ENCODE results near the gene FLNB.

Gene FLNB

DNA sequence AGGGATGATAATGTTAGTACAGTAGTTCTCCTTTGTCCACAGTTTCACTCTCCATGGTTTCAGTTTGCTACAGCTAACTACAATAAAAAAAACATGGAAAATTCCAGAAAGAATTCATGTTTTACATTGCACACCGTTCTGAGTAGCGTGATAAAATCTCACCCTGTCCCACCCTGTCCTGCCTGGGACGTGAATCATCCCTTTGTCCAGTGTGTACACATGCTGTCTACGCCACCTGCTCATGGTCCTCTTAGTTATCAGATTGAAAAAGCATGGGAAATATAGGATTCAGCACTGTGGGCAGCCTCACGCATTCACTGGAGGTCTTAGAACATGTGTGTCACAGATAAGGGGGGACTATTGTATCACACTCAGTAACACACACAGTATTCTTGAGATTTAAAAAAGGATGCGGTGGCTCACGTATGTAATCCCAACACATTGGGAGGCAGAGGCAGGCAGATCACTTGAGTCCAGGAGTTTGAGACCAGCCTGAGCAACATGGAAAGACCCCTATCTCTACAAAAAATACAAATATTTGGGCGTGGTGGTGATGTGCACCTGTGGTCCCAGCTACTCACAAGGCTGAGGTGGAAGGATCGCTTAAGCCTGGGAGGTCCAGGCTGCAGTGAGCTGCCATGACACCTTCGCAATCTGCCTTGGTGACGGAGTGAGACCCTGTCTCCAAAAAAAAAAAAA is 8.7 kb upstream of the FLNB start:
- Mint-ChIP-seq H3K27ac (no peak overlapping the region), H3K27me3 (no peaks in the 10 kb centered on the region), H3K4me1 (peaks cover 17% of the 10 kb centered on the region), H3K4me3 (no peak overlapping the region), H3K9me3 (no peaks in the 10 kb centered on the region)
- DNase-seq (no peak), ATAC-seq (no peak)

DNA sequence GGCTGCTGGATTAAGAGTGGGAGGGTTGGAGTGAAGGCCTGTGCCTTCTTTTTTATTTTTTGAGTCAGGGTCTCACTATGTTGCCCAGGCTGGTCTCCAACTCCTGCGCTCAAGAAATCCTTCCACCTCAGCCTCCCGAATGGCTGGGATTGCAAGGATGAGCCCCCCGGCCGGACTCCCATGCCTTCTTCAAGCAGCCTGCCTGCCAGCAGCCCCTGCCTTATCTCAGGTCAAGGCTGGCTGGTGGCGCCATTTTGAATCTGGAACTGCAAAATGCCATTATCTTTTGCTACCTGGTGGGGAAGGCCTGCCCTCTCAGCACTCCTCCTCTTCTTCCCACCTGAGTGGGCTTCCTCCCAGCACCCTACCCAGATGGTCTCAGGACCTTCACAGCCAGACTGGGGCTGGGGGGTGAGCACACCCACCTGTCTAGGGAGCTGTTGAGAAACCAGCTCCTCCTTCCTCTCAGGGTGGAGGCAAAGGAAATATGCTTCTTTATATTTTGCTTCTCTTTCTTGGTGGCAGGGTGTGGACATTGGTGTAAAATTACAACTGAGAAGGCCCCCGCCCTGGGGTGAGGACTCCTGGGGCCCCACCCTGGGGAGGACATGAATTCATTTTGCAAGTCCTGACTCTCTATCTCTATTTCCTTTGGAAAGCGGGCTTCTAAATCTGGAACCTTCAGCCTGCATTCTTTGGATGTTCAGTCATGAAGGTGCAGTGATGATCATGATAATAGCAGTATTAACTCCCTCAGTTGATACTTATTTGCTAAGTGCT is 7.7 kb upstream of the FLNB start:
- H3K4me1 Mint-ChIP-seq: peaks cover 17% of the 10 kb centered on the region
- no peak overlapping the region for H3K4me3 Mint-ChIP-seq
- no peaks in the 10 kb centered on the region for H3K27me3 Mint-ChIP-seq
- DNase-seq (no peak), ATAC-seq (no peak)
- H3K27ac Mint-ChIP-seq: no peak overlapping the region
- no peaks in the 10 kb centered on the region for H3K9me3 Mint-ChIP-seq

GRCh38 chr3:58001086-58001467 is 7.1 kb upstream of the FLNB start:
- ATAC-seq (no peak), DNase-seq (no peak)
- H3K4me1 Mint-ChIP-seq: peaks cover 17% of the 10 kb centered on the region
- H3K4me3 Mint-ChIP-seq: no peak overlapping the region
- H3K27me3 Mint-ChIP-seq: no peaks in the 10 kb centered on the region
- no peak overlapping the region for H3K27ac Mint-ChIP-seq
- no peaks in the 10 kb centered on the region for H3K9me3 Mint-ChIP-seq

DNA sequence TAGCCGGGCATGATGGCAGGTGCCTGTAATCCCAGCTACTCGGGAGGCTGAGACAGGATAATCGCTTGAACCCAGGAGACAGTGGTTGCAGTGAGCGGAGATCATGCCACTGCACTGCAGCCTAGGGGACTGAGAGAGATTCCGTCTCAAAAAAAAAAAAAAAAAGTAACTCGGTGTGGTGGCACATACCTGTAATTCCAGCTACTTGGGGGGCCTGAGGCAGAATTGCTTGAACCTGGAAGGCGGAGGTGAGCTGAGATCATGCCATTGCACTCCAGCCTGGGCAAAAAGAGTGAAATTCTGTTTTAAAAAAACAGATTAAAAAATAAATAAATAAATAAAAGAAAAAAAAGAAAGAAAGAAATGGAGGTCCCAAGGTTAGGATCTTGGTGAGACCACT is 6.2 kb upstream of the FLNB start:
- Mint-ChIP-seq H3K27me3 (no peaks in the 10 kb centered on the region), H3K4me1 (peaks cover 17% of the 10 kb centered on the region), H3K9me3 (no peaks in the 10 kb centered on the region), H3K27ac (no peak overlapping the region), H3K4me3 (no peak overlapping the region)
- DNase-seq (no peak), ATAC-seq (no peak)

DNA sequence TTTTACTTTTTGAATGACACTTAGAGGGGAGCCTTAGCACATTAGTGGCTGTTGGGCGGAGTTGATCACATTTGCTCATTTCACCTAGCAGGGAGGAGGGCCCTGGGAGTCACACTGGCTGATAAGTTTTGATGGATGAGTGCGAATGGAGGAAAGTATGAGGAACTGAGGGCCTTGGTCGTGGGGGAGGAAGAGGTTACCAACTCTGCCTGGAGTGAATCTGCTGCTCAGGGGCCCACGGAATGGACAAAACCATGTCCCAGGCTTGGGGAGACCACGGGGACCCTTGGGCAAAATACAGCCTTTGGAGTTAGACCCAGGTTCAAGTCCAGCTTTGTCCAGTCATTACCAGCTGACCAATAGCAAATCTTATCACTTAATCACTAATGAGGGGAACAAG is 5.1 kb upstream of the FLNB start:
- no peak for DNase-seq

GRCh38 chr3:58004973-58005372 is 3.2 kb upstream of the FLNB start:
- peaks cover 9% of the 10 kb centered on the region for H3K4me1 Mint-ChIP-seq
- no peak for DNase-seq
- H3K4me3 Mint-ChIP-seq: no peak overlapping the region
- H3K9me3 Mint-ChIP-seq: no peaks in the 10 kb centered on the region
- ATAC-seq: no peak
- no peak overlapping the region for H3K27ac Mint-ChIP-seq
- H3K27me3 Mint-ChIP-seq: no peaks in the 10 kb centered on the region

More for the DNA sequence above, 5.1 kb upstream of the FLNB start:
- Mint-ChIP-seq H3K4me3 (no peak overlapping the region), H3K27ac (no peak overlapping the region), H3K27me3 (no peaks in the 10 kb centered on the region), H3K9me3 (no peaks in the 10 kb centered on the region), H3K4me1 (peaks cover 15% of the 10 kb centered on the region)
- no peak for ATAC-seq

DNA sequence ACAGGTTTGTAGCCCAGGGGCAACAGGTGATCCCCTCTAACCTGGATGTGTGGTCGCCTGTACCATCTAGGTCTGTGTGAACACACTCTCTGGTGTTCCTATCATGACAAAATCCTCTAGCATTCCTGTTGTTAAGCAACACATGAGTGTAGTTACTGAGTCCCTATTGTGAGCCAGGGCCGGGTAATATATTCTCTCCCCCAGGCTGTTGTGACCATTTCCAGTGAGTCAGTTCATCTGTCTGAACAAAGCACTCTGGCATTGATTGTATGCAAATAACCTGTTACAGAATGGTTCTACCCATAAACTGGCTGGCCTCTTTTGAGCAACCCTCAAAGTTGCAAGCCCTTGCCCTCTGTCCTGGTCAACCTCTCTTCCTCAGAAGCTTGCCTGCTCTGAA is 2.6 kb upstream of the FLNB start:
- no peak for DNase-seq
- Mint-ChIP-seq H3K4me3 (no peak overlapping the region), H3K4me1 (peaks cover 16% of the 10 kb centered on the region), H3K9me3 (no peaks in the 10 kb centered on the region), H3K27ac (no peak overlapping the region), H3K27me3 (no peaks in the 10 kb centered on the region)
- no peak for ATAC-seq

DNA sequence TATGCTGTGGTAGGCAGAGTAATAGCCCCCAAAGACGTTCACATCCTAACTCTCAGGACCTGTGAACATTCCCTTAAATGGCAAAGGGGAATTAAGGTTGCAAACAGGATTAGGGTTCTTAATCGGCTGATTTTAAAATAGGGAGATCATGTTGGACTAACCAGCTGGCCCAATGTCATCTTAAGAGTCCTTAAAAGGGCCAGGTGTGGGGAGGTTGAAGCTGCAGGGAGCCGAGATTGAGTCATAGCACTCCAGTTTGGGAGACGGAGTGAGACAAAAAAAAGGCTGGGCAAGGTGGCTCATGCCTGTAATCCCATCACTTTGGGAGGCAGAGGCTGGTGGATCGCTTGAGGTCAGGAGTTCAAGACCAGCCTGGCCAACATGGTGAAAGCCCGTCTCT is 1.6 kb upstream of the FLNB start:
- H3K27me3 Mint-ChIP-seq: no peaks in the 10 kb centered on the region
- H3K4me3 Mint-ChIP-seq: no peak overlapping the region
- ATAC-seq (no peak), DNase-seq (no peak)
- peak overlapping the region in 1 of 2 donors; percentile 42 for H3K27ac Mint-ChIP-seq
- no peaks in the 10 kb centered on the region for H3K9me3 Mint-ChIP-seq
- peaks cover 26% of the 10 kb centered on the region for H3K4me1 Mint-ChIP-seq

DNA sequence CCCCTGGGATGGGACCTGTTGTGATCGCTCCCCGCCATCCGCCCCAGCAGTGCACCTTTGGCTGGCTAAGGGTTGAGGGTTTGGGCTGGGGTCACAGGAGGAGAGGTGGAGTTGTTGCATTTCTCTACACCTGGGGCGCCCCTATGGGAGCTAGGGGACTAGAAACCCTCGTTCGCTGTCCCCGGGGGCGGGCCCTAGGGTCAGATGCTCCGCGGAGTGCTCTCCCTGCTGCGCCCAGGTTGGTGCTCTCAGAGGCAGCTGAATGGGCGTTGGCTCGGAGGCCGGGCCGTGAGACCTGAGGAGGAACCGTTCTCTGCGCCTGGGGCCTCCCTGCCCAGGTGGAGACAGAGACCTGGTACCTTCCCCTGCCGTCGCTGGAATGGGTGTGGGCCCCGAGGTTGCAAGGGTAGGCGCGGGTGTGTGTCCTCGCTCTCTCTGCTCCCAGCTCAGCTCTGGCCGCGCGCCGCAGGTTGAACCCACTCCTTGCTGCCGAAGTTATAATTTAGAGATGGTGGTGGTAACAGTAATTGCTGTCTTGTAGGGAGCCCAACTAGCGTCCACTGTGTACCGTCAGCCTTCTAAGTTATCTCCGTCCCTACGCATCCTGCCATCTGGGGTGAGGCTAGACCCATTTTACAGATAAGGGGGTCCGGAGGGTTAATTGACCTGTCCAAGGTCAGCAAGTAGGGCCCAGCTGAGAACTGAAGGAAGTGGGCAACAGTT is 965 bp downstream of the FLNB start:
- peak overlapping the region; percentile 78 to 79 for H3K27ac Mint-ChIP-seq

GRCh38 chr3:58009749-58010535 is 1.7 kb downstream of the FLNB start:
- Mint-ChIP-seq H3K27ac (peak overlapping the region in 1 of 2 donors; percentile 72), H3K4me3 (peak overlapping the region; percentile 81 to 88), H3K27me3 (no peaks in the 10 kb centered on the region), H3K4me1 (peaks cover 56% of the 10 kb centered on the region), H3K9me3 (no peaks in the 10 kb centered on the region)
- ATAC-seq (no peak), DNase-seq (no peak)

More for the DNA sequence above, 965 bp downstream of the FLNB start:
- Mint-ChIP-seq H3K4me1 (peaks cover 50% of the 10 kb centered on the region), H3K27me3 (no peaks in the 10 kb centered on the region), H3K4me3 (peak overlapping the region; percentile 81 to 88), H3K9me3 (no peaks in the 10 kb centered on the region)
- peak; percentile 53 to 55 for DNase-seq
- peak; percentile 55 for ATAC-seq

- H3K27me3 Mint-ChIP-seq: no peaks in the 10 kb centered on the region
- H3K27ac Mint-ChIP-seq: peak overlapping the region in 1 of 2 donors; percentile 72
- no peak for ATAC-seq
- peak overlapping the region; percentile 81 to 88 for H3K4me3 Mint-ChIP-seq
- H3K9me3 Mint-ChIP-seq: no peaks in the 10 kb centered on the region
- peaks cover 56% of the 10 kb centered on the region for H3K4me1 Mint-ChIP-seq
- DNase-seq: no peak
Measured at GRCh38 chr3:58010562-58010961, 2.3 kb downstream of the FLNB start.

DNA sequence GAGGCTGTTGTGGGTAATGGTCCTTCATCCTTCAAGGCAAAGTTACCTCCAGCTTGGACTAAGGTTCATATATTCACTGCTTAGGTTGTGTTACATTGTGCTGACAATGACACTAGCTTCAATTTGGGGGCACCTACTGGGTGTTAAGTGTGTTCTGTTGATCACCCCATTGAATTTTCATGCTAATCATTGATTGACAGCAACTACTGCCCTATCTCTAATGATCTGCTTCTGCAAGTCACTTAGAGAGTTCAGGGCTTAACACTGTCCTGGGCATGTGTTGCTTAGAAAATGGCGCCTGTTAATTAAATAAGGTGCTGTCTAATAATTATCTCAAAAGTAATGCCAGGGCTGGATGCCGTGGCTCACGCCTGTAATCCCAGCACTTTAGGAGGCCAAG is 3.4 kb downstream of the FLNB start:
- DNase-seq: no peak
- H3K4me1 Mint-ChIP-seq: peaks cover 56% of the 10 kb centered on the region
- no peaks in the 10 kb centered on the region for H3K27me3 Mint-ChIP-seq
- no peak overlapping the region for H3K27ac Mint-ChIP-seq
- no peaks in the 10 kb centered on the region for H3K9me3 Mint-ChIP-seq
- ATAC-seq: no peak
- H3K4me3 Mint-ChIP-seq: peak overlapping the region in 1 of 2 donors; percentile 39

DNA sequence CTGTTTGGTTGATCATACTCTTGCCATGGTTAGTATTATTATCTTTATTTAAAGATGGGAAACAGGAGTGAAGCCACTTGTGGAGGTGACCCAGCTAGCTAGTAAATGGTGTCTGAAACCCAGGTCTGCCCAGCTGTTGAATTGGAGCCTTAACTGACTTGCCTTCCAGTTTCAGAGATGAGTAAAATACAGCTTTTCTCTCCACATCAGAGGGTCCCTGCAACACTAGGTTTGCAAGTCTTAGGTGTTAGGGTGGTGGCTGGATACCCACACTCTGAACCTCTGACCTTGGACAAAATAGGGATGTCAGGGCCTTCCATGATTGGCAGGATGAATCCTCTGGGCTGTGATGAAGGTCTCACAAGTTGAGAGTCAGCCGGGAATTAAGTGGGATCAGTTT is 4.1 kb downstream of the FLNB start:
- H3K9me3 Mint-ChIP-seq: no peaks in the 10 kb centered on the region
- H3K4me3 Mint-ChIP-seq: no peak overlapping the region
- peaks cover 63% of the 10 kb centered on the region for H3K4me1 Mint-ChIP-seq
- H3K27ac Mint-ChIP-seq: no peak overlapping the region
- DNase-seq: peak in 1 of 2 donors; percentile 29
- ATAC-seq: peak; percentile 35
- H3K27me3 Mint-ChIP-seq: no peaks in the 10 kb centered on the region

GRCh38 chr3:58013099-58013498 is 4.9 kb downstream of the FLNB start:
- H3K27me3 Mint-ChIP-seq: no peaks in the 10 kb centered on the region
- H3K9me3 Mint-ChIP-seq: no peaks in the 10 kb centered on the region
- H3K4me3 Mint-ChIP-seq: peak overlapping the region; percentile 3 to 38
- H3K4me1 Mint-ChIP-seq: peaks cover 70% of the 10 kb centered on the region
- H3K27ac Mint-ChIP-seq: no peak overlapping the region
- ATAC-seq (no peak), DNase-seq (peak in 1 of 2 donors; percentile 25)

DNA sequence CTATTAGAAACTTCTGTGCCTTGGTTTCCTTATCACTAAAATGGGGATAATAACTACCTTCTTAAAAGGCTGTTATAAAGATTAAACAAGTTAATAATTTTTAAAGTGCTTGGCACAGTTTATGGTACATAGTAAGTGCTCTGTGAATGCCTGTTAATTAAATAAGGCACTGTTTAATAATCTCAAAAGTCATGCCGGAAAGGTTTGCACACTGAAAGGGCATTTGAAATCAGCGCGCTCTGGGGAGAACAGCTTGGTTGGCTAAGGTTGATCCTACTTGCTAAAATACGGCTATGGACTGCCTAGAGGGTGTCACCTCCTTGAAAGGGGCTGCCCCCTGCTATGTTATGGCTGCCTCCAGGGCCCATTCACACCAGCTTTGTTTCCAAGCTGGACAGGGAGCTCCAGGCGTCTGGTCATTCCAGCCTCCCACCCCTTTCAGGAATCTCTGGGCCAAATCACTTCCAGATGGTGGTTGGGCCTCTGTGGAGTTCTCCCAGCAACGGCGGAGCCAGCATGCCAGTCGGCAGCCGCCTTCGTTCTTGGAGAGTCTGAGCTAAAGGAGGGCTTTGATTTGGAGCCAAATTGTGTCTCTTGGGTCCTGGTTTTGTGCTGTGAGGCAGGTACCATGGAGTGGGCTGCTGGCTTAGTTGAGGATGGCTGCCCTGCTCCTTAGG is 5.9 kb downstream of the FLNB start:
- no peaks in the 10 kb centered on the region for H3K9me3 Mint-ChIP-seq
- no peaks in the 10 kb centered on the region for H3K27me3 Mint-ChIP-seq
- H3K4me3 Mint-ChIP-seq: no peak overlapping the region
- H3K4me1 Mint-ChIP-seq: peaks cover 72% of the 10 kb centered on the region
- no peak overlapping the region for H3K27ac Mint-ChIP-seq
- ATAC-seq: no peak
- no peak for DNase-seq
